ENCODE data around the gene MZB1. TPM values are rescaled to one million over a fixed set of nuclear protein-coding genes. Genes with fewer than 3 reads are reported as not detected.

MZB1 gene
- total and polyA plus RNA-seq, 2 of the 13 experiments (the other 11 are each of a cell fraction or from before 2014, with no cell fraction given) = 0.31 to 0.40 TPM

- TF ChIP-seq REST (IDR thresholded peaks at IDR 0.05; ENCODE audit: borderline replicate concordance in 1 of 2, low read depth in 1 of 2, low read length in 2 of 2) (no peak), TFDP2 (CRISPR knock-in tag; IDR thresholded peaks at IDR 0.05) (peak; percentile 44), ATF2 (CRISPR knock-in tag; IDR thresholded peaks at IDR 0.05) (peak; percentile 36; the same call in 1 of the 2 replicates), ZNF263 (CRISPR knock-in tag; IDR thresholded peaks at IDR 0.05) (no peak), ZNF556 (CRISPR knock-in tag; IDR thresholded peaks at IDR 0.05; ENCODE audit: borderline replicate concordance) (0 out of 2 replicates have a peak, but pooled peaks have one; percentile 33), TEAD2 (CRISPR knock-in tag; IDR thresholded peaks at IDR 0.05) (no peak), MXD4 (CRISPR knock-in tag; IDR thresholded peaks at IDR 0.05) (0 out of 2 replicates have a peak, but pooled peaks have one; percentile 39), ZXDC (CRISPR knock-in tag; IDR thresholded peaks at IDR 0.05) (no peak), POGZ (CRISPR knock-in tag; IDR thresholded peaks at IDR 0.05) (peak; percentile 42; the same call in 1 of the 2 replicates), ZBTB39 (CRISPR knock-in tag; IDR thresholded peaks at IDR 0.05) (0 out of 2 replicates have a peak, but pooled peaks have one; percentile 64), ZNF570 (CRISPR knock-in tag; IDR thresholded peaks at IDR 0.05; ENCODE audit: borderline replicate concordance) (no peak), MEF2D (CRISPR knock-in tag; IDR thresholded peaks at IDR 0.05) (0 out of 2 replicates have a peak, but pooled peaks have one; percentile 32), HMG20A (CRISPR knock-in tag; IDR thresholded peaks at IDR 0.05; ENCODE audit: borderline replicate concordance) (no peak), KAT8 (CRISPR knock-in tag; IDR thresholded peaks at IDR 0.05) (peak; percentile 70), ZFP36 (IDR thresholded peaks at IDR 0.05; ENCODE audit: borderline replicate concordance, low read depth, low read length, partially characterized antibody) (no peak)
Measured at GRCh38 chr5:139439013-139439903, 49.5 kb upstream of the MZB1 start, which contains the start of gene DNAJC18 (continued).
